ENCODE results near the gene SUDS3. TPM values are rescaled to one million over a fixed set of nuclear protein-coding genes. Genes with fewer than 3 reads are reported as not detected.
"Not testable (repeated sequence)": the region's sequence is repeated elsewhere in the genome, so short reads cannot be mapped to it uniquely, and the experiment has no call there.

The SUDS3 gene
- total and polyA plus RNA-seq, 2 donors: 19.0 to 49.4 TPM

- no peak for DNase-seq (ENCODE audit: extremely low spot score)
- Histone ChIP-seq H3K27ac (ENCODE audit: low read depth) (no peak overlapping the region), H3K4me3 (ENCODE audit: low read depth, low read length) (no peak overlapping the region), H3K36me3 (ENCODE audit: insufficient read depth) (peaks cover 3% of the 10 kb centered on the region), H3K4me1 (ENCODE audit: insufficient read depth) (no peaks in the 10 kb centered on the region)
- WGBS: 78% methylated on average over 10 of the region's 10 CpGs
These were observed 21.5 kb downstream of the SUDS3 start for GRCh38 chr12:118397708-118398440.

- H3K27ac ChIP-seq (ENCODE audit: low read depth): no peak overlapping the region
- WGBS: 80% methylated on average over 2 of the region's 2 CpGs
These were observed 22.2 kb downstream of the SUDS3 start for GRCh38 chr12:118398524-118398923.

GRCh38 chr12:118398940-118399339 is 22.6 kb downstream of the SUDS3 start:
- Histone ChIP-seq H3K4me3 (ENCODE audit: low read depth, low read length) (no peak overlapping the region), H3K4me1 (ENCODE audit: insufficient read depth) (no peaks in the 10 kb centered on the region), H3K27ac (ENCODE audit: low read depth) (no peak overlapping the region), H3K36me3 (ENCODE audit: insufficient read depth) (peaks cover 5% of the 10 kb centered on the region)
- 95% methylated on average over 5 of the region's 5 CpGs for WGBS
- no peak for DNase-seq (ENCODE audit: extremely low spot score)

More at GRCh38 chr12:118398524-118398923, 22.2 kb downstream of the SUDS3 start:
- no peak overlapping the region for H3K4me3 ChIP-seq (ENCODE audit: low read depth, low read length)
- DNase-seq (ENCODE audit: extremely low spot score): no peak
- H3K4me1 ChIP-seq (ENCODE audit: insufficient read depth): no peaks in the 10 kb centered on the region
- H3K36me3 ChIP-seq (ENCODE audit: insufficient read depth): peaks cover 3% of the 10 kb centered on the region

GRCh38 chr12:118402251-118402650 is 25.9 kb downstream of the SUDS3 start:
- no peak overlapping the region for H3K27ac ChIP-seq (ENCODE audit: low read depth)
- peaks cover 9% of the 10 kb centered on the region for H3K36me3 ChIP-seq (ENCODE audit: insufficient read depth)
- H3K4me1 ChIP-seq (ENCODE audit: insufficient read depth): no peaks in the 10 kb centered on the region
- DNase-seq (ENCODE audit: extremely low spot score): no peak
- H3K4me3 ChIP-seq (ENCODE audit: low read depth, low read length): no peak overlapping the region
- WGBS: 83% methylated on average over 6 of the region's 6 CpGs

GRCh38 chr12:118404876-118405521 is 28.6 kb downstream of the SUDS3 start:
- no peak overlapping the region for H3K4me3 ChIP-seq (ENCODE audit: low read depth, low read length)
- H3K4me1 ChIP-seq (ENCODE audit: insufficient read depth): no peaks in the 10 kb centered on the region
- peak; percentile 3 for DNase-seq (ENCODE audit: extremely low spot score)
- H3K36me3 ChIP-seq (ENCODE audit: insufficient read depth): peaks cover 7% of the 10 kb centered on the region
- 37% methylated on average over 4 of the region's 4 CpGs for WGBS
- H3K27ac ChIP-seq (ENCODE audit: low read depth): no peak overlapping the region

- WGBS: 83% methylated on average over 8 of the region's 8 CpGs
- not testable (repeated sequence) for H3K4me3 ChIP-seq (ENCODE audit: low read depth, low read length); H3K4me1 ChIP-seq (ENCODE audit: insufficient read depth); DNase-seq (ENCODE audit: extremely low spot score); H3K27ac ChIP-seq (ENCODE audit: low read depth); H3K36me3 ChIP-seq (ENCODE audit: insufficient read depth)
These were observed 31.9 kb downstream of the SUDS3 start for GRCh38 chr12:118408241-118408640.

- WGBS: 89% methylated on average over 2 of the region's 2 CpGs
- no peak for DNase-seq (ENCODE audit: extremely low spot score)
- Histone ChIP-seq H3K27ac (ENCODE audit: low read depth) (no peak overlapping the region), H3K4me1 (ENCODE audit: insufficient read depth) (no peaks in the 10 kb centered on the region), H3K36me3 (ENCODE audit: insufficient read depth) (peaks cover 5% of the 10 kb centered on the region), H3K4me3 (ENCODE audit: low read depth, low read length) (no peak overlapping the region)
These were observed 33.5 kb downstream of the SUDS3 start for GRCh38 chr12:118409834-118410233.

- no peaks in the 10 kb centered on the region for H3K36me3 ChIP-seq (ENCODE audit: insufficient read depth)
- no peak overlapping the region for H3K4me3 ChIP-seq (ENCODE audit: low read depth, low read length)
- H3K27ac ChIP-seq (ENCODE audit: low read depth): no peak overlapping the region
- 95% methylated on average over 3 of the region's 3 CpGs for WGBS
- DNase-seq (ENCODE audit: extremely low spot score): no peak
- no peaks in the 10 kb centered on the region for H3K4me1 ChIP-seq (ENCODE audit: insufficient read depth)
These were observed 41.6 kb downstream of the SUDS3 start for GRCh38 chr12:118417942-118418341.

GRCh38 chr12:118418385-118419057 is 42.2 kb downstream of the SUDS3 start:
- WGBS: 60% methylated on average over 1 of the region's 1 CpG
- H3K27ac ChIP-seq (ENCODE audit: low read depth): no peak overlapping the region

GRCh38 chr12:118420673-118421072 is 44.3 kb downstream of the SUDS3 start:
- no peak overlapping the region for H3K27ac ChIP-seq (ENCODE audit: low read depth)
- H3K36me3 ChIP-seq (ENCODE audit: insufficient read depth): no peaks in the 10 kb centered on the region
- 94% methylated on average over 3 of the region's 3 CpGs for WGBS
- DNase-seq (ENCODE audit: extremely low spot score): no peak
- no peaks in the 10 kb centered on the region for H3K4me1 ChIP-seq (ENCODE audit: insufficient read depth)
- no peak overlapping the region for H3K4me3 ChIP-seq (ENCODE audit: low read depth, low read length)

More at GRCh38 chr12:118418385-118419057, 42.2 kb downstream of the SUDS3 start:
- no peak for DNase-seq (ENCODE audit: extremely low spot score)
- Histone ChIP-seq H3K4me1 (ENCODE audit: insufficient read depth) (no peaks in the 10 kb centered on the region), H3K36me3 (ENCODE audit: insufficient read depth) (no peaks in the 10 kb centered on the region), H3K4me3 (ENCODE audit: low read depth, low read length) (no peak overlapping the region)

GRCh38 chr12:118424884-118425283 is 48.5 kb downstream of the SUDS3 start:
- H3K4me1 ChIP-seq (ENCODE audit: insufficient read depth): no peaks in the 10 kb centered on the region
- H3K36me3 ChIP-seq (ENCODE audit: insufficient read depth): no peaks in the 10 kb centered on the region
- DNase-seq (ENCODE audit: extremely low spot score): no peak
- no peak overlapping the region for H3K4me3 ChIP-seq (ENCODE audit: low read depth, low read length)
- WGBS: 62% methylated on average over 7 of the region's 7 CpGs
- no peak overlapping the region for H3K27ac ChIP-seq (ENCODE audit: low read depth)

- DNase-seq (ENCODE audit: extremely low spot score): no peak
- 82% methylated on average over 4 of the region's 4 CpGs for WGBS
- H3K36me3 ChIP-seq (ENCODE audit: insufficient read depth): no peaks in the 10 kb centered on the region
- H3K27ac ChIP-seq (ENCODE audit: low read depth): no peak overlapping the region
- H3K4me3 ChIP-seq (ENCODE audit: low read depth, low read length): no peak overlapping the region
- no peaks in the 10 kb centered on the region for H3K4me1 ChIP-seq (ENCODE audit: insufficient read depth)
These were observed 49.0 kb downstream of the SUDS3 start for GRCh38 chr12:118425364-118425763.

GRCh38 chr12:118427819-118428218 is 51.5 kb downstream of the SUDS3 start:
- Histone ChIP-seq H3K4me3 (ENCODE audit: low read depth, low read length) (no peak overlapping the region), H3K36me3 (ENCODE audit: insufficient read depth) (no peaks in the 10 kb centered on the region), H3K27ac (ENCODE audit: low read depth) (no peak overlapping the region), H3K4me1 (ENCODE audit: insufficient read depth) (no peaks in the 10 kb centered on the region)
- no peak for DNase-seq (ENCODE audit: extremely low spot score)
- WGBS: 76% methylated on average over 3 of the region's 3 CpGs

- H3K4me1 ChIP-seq (ENCODE audit: insufficient read depth): no peaks in the 10 kb centered on the region
- DNase-seq (ENCODE audit: extremely low spot score): no peak
- H3K36me3 ChIP-seq (ENCODE audit: insufficient read depth): no peaks in the 10 kb centered on the region
- no peak overlapping the region for H3K27ac ChIP-seq (ENCODE audit: low read depth)
- no peak overlapping the region for H3K4me3 ChIP-seq (ENCODE audit: low read depth, low read length)
- 72% methylated on average over 3 of the region's 3 CpGs for WGBS
These were observed 52.3 kb downstream of the SUDS3 start for GRCh38 chr12:118428643-118429042.
